Stimulated activated CD4-positive, alpha-beta T cell treated with anti-CD3 and anti-CD28 coated beads, Interleukin-15, amount 100 ng/mL, for 1 hour (primary cell): Measurements from ENCODE around the gene UVSSA.
A peak's percentile ranks its signal among the peaks of the same experiment; 100 is the strongest.

ENCODE experiments used
- DNase-seq, 2 donors: peaks; one replicate each; pipeline ENCODE4 v3.0.0-alpha.2; 2020; ENCODE audit warnings: low read depth in 1 of 2, low spot score in 1 of 2

The UVSSA gene, protein sequence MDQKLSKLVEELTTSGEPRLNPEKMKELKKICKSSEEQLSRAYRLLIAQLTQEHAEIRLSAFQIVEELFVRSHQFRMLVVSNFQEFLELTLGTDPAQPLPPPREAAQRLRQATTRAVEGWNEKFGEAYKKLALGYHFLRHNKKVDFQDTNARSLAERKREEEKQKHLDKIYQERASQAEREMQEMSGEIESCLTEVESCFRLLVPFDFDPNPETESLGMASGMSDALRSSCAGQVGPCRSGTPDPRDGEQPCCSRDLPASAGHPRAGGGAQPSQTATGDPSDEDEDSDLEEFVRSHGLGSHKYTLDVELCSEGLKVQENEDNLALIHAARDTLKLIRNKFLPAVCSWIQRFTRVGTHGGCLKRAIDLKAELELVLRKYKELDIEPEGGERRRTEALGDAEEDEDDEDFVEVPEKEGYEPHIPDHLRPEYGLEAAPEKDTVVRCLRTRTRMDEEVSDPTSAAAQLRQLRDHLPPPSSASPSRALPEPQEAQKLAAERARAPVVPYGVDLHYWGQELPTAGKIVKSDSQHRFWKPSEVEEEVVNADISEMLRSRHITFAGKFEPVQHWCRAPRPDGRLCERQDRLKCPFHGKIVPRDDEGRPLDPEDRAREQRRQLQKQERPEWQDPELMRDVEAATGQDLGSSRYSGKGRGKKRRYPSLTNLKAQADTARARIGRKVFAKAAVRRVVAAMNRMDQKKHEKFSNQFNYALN

DNA sequence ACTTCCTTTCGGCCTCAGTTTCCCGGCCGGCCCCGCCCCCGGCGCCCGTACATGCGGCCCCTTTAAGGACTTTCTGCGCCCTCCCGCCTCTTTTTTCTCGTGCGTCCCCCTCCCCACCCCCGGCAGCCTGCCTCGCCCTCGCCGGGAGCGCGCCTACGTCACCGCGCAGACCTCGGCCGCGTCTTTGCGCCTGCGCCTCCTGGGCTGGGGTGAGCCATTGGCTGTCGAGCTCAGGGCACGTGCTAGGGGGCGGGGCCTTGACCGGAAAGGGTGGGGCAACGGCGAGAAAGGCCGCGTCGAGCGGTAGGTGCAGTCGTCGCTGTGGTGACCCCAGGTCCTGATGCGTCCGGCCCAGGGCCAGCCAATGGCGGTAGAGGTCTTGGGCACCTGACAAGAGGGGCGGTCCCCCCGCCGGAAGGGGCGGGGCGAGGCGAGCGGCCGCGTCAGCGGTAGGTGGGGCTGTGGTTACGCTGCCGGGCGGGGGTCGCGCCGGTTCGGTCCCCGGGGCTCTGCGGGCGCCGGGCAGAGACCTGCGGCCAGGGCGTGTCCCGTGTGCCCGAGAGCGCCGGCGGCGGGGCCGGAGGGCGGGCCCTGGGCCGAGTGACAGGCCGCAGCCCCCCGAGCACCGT, at the start of gene UVSSA:
UVSSA (plus strand) TSS at position 428 of the 629 bp plus-strand sequence. CDS start 884 bp downstream, outside the sequence.
- peak; percentile 100 for DNase-seq

DNA sequence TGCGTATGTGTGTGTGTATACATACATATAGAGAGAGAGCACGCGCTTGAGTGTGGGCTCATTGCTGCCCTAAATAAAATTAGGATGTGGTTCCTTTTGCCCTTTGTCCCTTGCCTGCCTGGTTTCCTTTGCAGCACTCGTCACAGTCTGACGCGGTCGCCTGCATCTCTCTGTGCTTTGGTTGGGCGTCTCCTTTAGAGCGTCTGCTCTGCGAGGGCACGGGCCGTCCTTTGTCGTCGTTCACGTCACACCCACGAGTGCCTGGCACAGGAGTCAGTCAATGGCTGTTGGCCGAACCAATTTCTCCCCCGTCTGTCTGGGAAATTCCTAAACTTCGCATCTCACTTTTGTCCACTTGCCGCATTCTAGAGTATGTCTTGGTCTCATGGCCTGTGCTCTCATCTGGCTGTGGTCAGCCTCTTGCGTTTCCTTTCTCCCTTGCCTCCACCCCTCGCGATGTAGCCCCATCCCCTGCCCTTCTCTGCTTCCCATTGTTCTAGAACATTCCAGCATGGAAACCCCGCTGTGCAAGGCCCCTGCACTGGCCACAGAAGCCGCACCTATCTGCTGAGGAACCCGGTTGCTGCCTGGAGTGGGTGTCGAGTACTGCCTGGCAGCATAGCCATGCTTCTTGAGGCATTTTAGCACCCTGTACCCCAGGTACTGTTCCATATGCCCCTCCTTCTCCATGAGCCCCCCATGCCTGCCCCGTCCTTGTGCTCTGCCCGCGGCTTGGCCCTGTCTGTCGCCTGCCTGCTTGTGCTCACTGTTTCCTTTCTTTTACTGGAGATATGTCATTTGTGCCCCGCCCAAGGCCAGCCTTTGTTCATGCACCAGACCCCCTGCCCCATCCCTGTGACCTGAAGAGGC, 49.3 kb upstream of the UVSSA start:
- DNase-seq = no peak

DNA sequence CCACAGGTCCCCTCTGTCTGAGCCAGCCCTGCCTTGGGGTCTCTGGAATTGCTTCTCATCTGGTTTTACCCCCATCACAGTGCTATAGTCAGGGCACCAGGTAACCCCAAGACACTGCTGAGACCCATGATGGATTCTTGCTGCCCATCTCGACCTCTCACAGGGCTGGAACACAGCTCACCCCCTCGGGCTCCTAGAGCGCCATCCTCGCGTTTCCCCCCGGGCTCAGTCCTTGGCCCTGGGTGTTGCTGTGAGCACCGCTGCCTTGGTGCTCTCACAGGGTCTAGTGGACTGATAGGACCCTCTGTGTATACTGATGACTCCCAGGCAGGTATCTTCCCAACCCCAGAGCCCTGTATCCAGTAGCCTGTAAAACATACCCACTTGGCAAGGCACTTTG, 48.5 kb upstream of the UVSSA start:
- no peak for DNase-seq

DNA sequence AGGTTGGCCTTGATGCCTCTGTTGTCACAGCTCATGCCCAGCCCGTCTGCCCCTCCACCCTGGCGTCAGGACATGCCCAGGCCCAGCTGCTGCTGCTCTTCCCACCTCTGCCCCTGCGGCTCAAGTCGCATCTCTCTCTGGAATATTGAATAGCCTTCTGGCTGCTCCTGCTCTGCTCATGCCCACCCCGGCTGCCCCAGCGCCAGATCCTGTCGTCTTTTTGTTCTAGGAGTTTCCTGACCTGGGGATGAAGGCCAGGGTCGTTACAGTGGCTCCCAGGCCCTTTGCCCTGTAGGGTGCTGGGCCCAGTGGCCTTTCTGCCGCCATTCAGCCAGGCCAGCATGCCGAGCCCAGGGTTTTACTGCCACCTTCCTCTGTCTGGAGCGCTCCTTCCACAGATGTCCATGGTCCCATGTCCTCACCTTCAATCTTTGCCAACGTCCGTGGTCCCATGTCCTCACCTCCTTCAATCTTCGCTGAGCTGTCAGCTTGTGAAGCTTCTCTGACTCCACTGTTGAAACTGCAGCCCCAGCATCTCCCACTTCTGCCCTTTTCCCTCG, 47.6 kb upstream of the UVSSA start:
- no peak for DNase-seq

DNA sequence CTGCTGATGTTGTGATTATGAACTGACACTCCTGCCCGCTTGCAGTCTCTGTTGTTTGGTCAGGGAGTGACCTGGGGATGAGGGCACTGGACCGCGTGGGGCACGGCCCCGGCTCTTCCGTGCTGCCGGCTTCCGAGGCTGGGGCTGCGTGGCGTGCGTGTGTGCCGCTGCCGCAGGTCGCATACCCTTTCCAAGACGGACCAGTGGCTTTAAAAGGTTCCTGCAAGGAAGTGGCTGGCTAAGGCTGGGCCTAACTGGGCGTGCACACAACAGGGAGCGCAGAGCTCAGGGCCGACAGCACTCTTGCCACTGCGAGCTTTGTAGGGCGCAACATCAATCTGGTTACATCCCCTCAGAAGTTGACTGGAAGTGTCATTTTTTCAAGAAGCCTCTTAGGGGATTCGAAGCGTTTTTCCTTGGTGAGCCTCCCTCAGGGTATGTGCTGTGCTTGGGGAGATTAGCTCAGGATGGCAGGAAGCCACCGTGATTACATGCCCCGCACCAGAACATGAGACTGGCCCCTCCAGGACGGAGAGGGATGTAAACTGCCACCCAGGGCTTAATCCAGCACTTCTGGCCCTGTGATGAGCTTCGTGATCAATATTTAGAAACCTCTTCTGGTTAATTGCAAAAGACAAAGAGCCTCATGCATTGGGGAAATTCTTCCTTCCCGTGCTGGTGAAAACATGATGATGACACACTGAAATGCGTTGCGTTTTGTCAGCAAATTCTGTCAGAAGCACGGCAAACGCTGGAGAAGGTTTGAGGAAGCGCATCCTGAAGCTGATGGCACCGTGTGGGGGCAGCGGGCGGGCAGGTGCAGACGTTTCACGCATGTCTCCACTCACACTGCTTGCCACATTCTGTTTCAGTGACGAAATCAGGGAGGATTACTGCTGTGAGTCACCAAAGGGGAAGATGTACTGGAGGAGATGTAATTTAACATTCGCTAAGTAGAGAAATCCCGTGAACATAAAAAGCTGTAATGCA, 46.2 kb upstream of the UVSSA start:
- no peak for DNase-seq

DNA sequence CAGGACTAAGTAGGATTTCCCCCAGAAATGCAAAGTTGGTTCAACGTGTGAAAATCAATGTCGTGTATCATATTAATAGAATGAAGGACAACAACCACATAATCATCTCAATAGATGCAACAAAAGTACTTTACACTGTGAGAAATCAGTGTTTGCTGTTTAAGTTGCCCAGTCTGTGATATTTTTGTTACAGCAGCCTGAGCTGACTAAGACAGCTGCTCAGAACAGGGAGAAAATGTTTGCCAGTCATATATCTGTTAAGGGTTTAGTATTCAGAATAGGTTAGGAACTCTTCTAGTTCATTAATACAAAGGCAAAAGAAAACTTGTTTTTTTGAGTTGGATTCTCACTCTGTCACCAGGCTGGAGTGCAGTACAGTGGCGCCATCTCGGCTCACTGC, 44.8 kb upstream of the UVSSA start:
- no peak for DNase-seq

DNA sequence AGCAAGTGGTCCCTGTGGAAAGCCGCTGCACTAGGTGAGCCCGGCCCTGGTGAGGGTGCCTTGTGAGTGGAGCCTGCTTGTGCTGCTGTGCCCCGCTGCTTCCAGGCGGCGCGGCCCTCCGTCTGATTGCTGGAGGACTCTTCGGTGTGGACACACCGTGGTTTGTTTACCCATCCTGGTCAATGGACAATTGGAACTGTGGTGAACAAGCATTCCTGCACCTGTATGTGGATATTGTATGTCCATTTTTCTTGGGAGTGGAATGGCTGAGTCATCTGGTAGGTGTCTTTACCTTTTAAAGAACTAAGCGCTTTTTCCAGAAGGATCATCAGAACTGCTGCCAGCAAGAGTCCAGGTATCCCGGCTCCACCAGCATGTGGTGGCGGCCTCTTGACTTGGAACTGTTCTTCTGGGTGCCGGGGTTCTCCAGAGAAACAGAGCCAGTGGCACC, 41.7 kb upstream of the UVSSA start:
- DNase-seq = no peak

DNA sequence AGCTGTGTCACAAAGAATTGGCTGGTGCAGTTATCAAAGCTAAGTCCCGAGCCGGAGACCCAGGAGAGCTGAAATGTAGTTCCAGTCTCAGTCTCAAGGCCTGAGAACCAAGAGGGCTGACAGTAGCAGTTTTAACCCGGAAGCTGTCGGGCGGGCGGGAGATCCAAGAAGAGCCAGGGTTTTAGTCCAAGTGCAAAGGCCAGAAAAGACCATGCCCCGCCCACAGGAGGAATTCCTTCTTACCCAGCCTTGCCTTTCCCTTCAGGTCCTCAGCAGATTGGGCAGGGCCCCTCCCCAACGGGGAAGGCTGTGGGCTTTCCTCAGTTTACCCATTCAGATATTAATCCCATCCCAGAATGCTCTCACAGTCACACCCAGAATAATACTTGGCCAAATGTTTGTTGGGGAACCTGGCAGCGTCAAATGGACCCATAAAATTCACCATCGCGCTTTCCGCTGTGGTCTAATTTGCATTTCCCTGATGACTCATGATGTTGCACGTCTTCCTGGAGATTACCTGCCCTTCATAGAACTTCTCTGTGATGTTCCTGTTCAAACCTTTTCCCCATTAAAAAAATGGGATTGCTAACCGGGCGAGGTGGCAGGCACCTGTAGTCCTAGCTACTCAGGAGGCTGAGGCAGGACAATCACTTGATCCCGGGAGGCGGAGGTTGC, 41.1 kb upstream of the UVSSA start:
- DNase-seq = no peak

DNA sequence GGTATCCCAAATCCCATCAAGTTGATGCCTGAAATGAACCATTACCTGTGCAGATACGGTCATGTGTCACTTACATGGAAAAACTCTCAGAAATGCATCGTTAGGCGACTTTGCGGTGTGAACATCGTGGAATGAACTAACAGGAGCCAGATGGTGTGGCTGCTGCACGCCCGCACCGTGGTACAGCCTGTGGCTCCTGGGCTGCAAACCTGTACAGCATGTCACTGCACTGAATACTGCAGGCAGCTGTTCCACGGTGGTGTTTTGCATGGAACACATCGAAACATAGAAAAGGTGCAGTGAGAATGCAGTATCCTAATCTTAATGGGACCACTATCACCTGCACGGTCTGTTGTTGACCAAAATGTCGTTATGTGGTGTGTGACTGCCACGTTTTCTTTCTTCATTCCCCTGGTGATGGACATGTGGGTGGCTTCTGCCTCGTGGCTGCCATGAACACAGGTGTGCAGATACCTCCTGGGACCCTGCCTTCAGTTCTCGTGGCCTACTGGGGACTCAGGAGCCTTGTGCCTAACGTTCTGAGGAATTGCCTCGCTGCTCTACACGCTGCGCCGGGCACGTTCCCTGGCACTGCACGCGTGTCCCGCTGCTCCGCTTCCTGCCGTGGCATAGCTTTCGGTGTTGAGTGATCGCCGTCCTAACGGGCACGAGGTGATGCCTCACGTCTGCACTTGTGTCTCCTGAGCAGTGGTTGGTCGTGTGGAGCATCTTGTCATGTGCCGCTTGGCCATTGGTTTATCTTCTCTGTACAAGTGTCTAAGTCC, 38.9 kb upstream of the UVSSA start:
- no peak for DNase-seq

DNA sequence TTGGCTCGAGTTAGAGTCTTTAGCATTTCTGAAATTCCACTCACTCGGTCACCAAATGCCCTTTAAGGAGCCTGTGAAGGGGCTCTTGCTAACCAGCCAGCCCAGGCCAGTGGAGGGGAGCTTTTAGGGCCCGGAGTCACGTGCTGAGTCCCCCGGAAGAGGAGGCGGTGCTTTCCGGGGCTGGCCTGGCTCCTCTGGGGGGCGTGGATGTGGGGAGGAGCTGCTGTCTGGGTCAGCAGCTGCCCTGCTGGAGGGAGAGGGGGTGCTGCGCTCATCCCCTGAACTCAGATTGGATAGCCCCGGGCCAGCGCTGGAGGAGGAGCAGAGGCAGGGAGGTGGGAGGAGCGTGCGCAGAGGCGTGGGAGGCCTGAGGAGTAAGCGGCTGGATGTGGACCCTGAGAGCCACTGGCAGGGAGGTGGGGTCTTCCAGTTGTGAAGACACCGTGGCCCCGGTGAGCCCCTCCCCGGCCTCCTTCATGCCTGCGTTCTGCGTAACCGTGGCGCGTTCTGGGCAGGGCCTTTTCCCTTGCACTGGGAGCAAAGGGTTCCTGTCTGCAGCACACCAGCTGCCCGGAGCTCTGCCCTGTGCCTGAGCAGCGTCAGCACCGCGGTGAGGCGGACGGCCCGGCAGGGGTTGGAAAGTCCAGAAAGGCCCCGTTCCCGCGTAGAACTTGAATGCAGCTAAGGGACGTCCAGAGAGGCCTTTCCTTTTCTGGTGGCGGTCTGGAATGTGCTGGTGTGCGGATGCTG, 37.6 kb upstream of the UVSSA start:
- peak; percentile 28 to 31 for DNase-seq

DNA sequence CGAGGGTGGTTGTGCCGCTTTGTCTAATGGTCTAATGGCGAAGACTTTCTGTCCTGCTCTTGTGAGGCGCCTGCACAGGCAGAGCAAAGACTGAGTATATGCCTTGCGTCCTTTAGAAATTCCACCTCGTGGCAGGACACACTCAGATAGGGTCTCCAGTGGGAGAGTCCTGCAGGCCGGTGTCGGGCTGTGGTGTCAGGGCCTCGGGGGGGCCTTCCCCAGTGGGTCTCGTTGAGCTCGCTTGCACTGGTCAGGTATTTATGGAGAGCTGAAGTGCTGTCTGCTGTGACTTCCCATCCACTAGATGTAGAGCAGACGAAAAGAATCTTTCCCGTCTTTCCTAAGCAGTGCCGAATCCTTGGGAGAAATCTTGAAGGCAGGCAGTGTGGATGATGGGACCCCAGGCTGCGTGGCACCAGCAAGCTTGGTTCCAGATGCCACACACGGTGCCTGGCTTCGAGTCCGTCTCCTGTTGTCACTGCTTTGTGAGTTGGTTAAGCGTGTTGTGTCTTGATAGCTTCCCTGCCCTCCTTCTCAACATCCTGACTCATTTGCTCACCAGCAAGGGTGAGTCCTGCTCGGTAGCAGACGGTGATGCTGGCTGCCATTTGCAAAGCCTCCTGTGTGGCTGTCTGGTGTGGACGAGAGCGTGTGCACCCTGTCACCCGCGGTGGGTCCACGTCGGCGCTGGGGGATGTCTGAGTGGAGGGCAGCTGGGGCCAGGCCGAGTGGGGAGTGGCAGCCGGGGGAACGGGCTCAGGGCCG, 36.8 kb upstream of the UVSSA start:
- DNase-seq = no peak

DNA sequence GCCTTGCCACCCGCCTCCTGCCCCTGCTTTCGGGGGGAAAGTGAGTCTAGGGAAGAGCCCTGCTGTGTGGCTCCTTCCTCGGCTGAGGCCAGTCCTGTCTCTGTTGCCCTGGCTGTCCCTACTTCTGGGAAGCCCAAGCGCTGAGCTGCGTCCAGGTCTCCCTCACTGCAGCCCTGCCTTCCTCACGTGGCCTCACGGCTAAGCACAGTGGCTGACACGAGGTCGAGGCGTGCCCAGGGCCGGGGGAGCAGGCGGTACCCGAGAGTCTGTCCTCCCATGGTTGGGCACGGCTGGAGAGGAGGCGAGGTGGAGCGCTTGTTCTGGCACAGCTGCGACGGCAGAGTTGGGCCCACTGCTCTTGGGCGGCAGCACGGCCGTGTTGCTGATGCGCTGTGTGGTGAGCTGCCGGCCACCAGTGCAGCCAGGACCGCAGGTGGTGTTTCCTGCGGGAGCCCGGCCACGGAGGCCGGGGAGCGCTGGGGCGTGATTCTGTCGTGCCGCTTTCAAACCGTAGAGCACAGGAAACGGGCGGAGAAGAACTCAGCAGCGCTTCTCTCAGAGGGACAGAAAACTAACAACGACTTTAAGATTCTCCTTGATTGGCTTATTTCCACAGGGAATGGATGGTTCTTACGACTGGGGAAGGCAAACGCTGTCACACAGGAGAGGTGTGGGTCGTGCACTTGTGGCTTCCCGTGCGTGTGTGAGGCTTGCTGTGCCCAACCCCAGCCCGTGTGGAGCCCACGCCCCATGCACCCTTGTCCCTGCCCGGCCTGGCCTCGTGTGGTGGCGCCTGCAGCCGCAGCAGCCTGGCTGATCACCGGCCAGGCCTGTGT, 36.0 kb upstream of the UVSSA start:
- DNase-seq = no peak

DNA sequence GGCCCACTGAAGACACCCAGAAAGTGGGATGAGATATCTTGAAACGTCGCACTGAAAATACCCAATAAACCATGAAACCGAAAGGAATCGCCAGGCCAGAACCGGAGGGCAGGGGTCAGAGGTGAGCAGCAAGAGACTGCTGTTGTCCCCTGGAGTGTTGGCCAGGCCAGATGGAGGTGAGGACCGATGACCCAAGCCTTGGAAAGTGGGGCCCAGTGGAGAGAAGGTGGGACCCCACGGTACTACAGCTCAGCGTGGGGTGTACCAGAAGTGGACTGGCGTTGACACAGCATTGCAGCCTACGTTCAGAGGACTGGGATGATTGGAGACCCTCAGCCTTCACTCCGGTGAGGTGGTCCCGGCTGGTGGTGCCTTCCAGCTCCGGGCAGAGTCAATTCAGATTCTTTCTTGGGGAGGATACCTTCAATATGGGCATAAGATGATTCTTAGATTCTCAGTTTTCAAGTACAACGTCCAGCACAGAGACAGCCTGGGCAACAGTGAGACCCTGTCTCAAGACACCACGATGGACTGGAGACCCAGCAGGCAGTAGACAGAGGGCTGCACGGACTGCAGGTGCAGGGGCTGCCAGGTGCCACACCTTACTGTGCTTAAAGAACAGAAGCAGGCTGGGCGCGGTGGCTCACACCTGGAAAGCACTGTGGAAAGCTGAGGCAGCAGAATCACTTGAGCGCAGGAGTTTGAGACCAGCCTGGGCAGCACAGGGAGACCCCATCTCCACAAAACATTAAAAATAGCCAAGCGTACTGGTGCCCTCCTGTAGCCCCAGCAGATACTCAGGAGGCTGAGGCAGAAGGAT, 34.0 kb upstream of the UVSSA start:
- DNase-seq = no peak

DNA sequence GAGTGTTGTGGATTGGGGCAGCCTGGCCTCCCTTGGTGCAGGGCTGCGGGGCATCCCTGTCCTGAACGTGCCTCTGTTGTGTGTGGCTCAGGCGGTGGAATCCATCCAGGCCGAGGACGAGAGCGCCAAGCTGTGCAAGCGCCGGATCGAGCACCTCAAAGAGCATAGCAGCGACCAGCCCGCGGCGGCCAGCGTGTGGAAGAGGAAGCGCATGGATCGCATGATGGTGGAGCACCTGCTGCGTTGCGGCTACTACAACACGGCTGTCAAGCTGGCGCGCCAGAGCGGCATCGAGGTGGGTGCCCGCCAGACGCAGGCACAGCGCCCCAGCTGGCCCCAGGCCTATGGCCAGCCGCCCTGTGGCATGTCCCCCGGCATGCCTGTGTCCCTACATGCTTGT, 31.7 kb upstream of the UVSSA start:
- no peak for DNase-seq
